Endothelial cell of umbilical vein (primary cell): ENCODE data around the gene CABCOCO1.

Experiments used
- CTCF ChIP-seq, 2 donors: IDR thresholded peaks; 1 replicate in 1 of 2; 2 replicates in 1 of 2; pipeline ENCODE4 v1.5.1; 2011; ENCODE audit warnings: low read length in 2 of 2, mild to moderate bottlenecking in 2 of 2, moderate library complexity in 2 of 2, control low read depth in 1 of 2, inconsistent platforms in 1 of 2, low read depth in 1 of 2; ENCODE audit not compliant: insufficient read depth in 1 of 2; ENCODE audit errors: extremely low read depth in 1 of 2
- EZH2 ChIP-seq: IDR thresholded peaks from 2 replicates; pipeline ENCODE4 v1.6.1; 2012; ENCODE audit warnings: borderline replicate concordance, low read depth, mild to moderate bottlenecking, moderate library complexity, low read length, inconsistent platforms; ENCODE audit not compliant: severe bottlenecking
- MAX ChIP-seq: IDR thresholded peaks from 2 replicates; pipeline ENCODE4 v1.6.1; 2011; ENCODE audit not compliant: insufficient read depth, insufficient read length
- POLR2A ChIP-seq: IDR thresholded peaks from 2 replicates; pipeline ENCODE4 v1.6.1; 2012; ENCODE audit warnings: low read depth, mild to moderate bottlenecking, control low read depth, low read length
- POLR2AphosphoS5 ChIP-seq: IDR thresholded peaks from 2 replicates; pipeline ENCODE4 v1.6.1; 2012; ENCODE audit warnings: low read depth, mild to moderate bottlenecking, control low read depth, low read length, moderate library complexity; ENCODE audit not compliant: insufficient read depth

- TF ChIP-seq CTCF (IDR thresholded peaks at IDR 0.05; ENCODE audit: extremely low read depth in 1 of 2, insufficient read depth in 1 of 2, low read depth in 1 of 2, low read length in 2 of 2) = no peak
- TF ChIP-seq EZH2 = no peak
- no peak for TF ChIP-seq POLR2A
- TF ChIP-seq POLR2AphosphoS5 = no peak
- TF ChIP-seq MAX = no peak
These were observed 42.4 kb downstream of the CABCOCO1 start for GRCh38 chr10:61705022-61705613.
